Sigmoid colon (tissue), 7 donors: ENCODE data around the gene WWC1. TPM values are rescaled to one million over a fixed set of nuclear protein-coding genes. Genes with fewer than 3 reads are reported as not detected.

Source experiments
- DNase-seq: peaks from one replicate; pipeline ENCODE4 v3.0.0-alpha.2; 2019
- H3K27ac ChIP-seq, 4 donors: fragments of 200-600 bp; sonication (generic); one replicate each; pipeline ENCODE4 v1.5.1; 2016 to 2019; ENCODE audit warnings: mild to moderate bottlenecking in 1 of 4
- H3K27me3 ChIP-seq, 3 donors: fragments of 200-600 bp; sonication (generic); one replicate each; pipeline ENCODE4 v1.5.1; 2019; ENCODE audit warnings: mild to moderate bottlenecking in 1 of 3
- H3K36me3 ChIP-seq, 4 donors: fragments of 200-600 bp; sonication (generic); one replicate each; pipeline ENCODE4 v1.5.1; 2016 to 2019
- H3K4me1 ChIP-seq, 4 donors: fragments of 200-600 bp; sonication (generic); one replicate each; pipeline ENCODE4 v1.5.1; 2017 to 2019
- H3K4me3 ChIP-seq, 4 donors: fragments of 200-600 bp; sonication (generic); one replicate each; pipeline ENCODE4 v1.5.1; 2017 to 2019; ENCODE audit warnings: mild to moderate bottlenecking in 2 of 4, moderate library complexity in 1 of 4
- H3K9me3 ChIP-seq, 4 donors: fragments of 200-600 bp in 3 of 4; sonication (generic) in 3 of 4; one replicate each; pipeline versions ENCODE4 v1.5.1 to v1.6.1; 2013 to 2019
- EP300 ChIP-seq, 4 donors: sonication (generic); formaldehyde crosslinking; IDR thresholded peaks; one replicate each; pipeline ENCODE4 v1.6.1; 2017; ENCODE audit warnings: antibody characterized with exemption in 4 of 4
- POLR2A ChIP-seq, 2 donors: fragments of 450-650 bp; IDR thresholded peaks; one replicate each; pipeline ENCODE4 v1.6.1; 2016; ENCODE audit warnings: antibody characterized with exemption in 2 of 2, mild to moderate bottlenecking in 2 of 2, moderate library complexity in 2 of 2
- POLR2AphosphoS5 ChIP-seq, 4 donors: sonication (generic); formaldehyde crosslinking; IDR thresholded peaks; one replicate each; pipeline ENCODE4 v1.6.1; 2017; ENCODE audit warnings: antibody characterized with exemption in 4 of 4
- WGBS, 2 donors: extraction: QIAGEN DNeasy Blood & Tissue Kit; methylation state at CpG; one replicate each; pipeline ENCODE4 v1.1.7; 2013; 5-methylcytosine and 5-hydroxymethylcytosine counted together
- intact Hi-C: fragments of 100-400 bp; cut with DNase I; formaldehyde crosslinking; loops from one replicate; pipeline ENCODE4 v1.15.1; 2023
- polyA plus RNA-seq, 3 donors: library from polyadenylated mRNA; stranded (reverse); fragments of 200-250 nt; gene quantifications; one replicate each; pipeline ENCODE4 v1.2.3, GENCODE V29; 2013
- total RNA-seq, 4 donors: library from RNA; depleted of rRNA; stranded (reverse); fragments of >200 nt; gene quantifications; one replicate each; pipeline ENCODE4 v1.1.0, GENCODE V29; 2016
- TF ChIP-seq, protein P1 (sequence below), 4 experiments: fragments of 450-650 bp in 3 of 4; fragments of 200-600 bp in 1 of 4; IDR thresholded peaks; one replicate each; pipeline ENCODE4 v1.5.1; 2016 to 2019; ENCODE audit warnings: antibody characterized with exemption in 4 of 4, mild to moderate bottlenecking in 3 of 4, moderate library complexity in 2 of 4
- donor health status: healthy with polysubstance abuse.
- donor health status: Bipolar disorder and iron deficiency.
- donor health status: healthy.

The WWC1 gene
- total and polyA plus RNA-seq, 7 donors, result 0.27 to 15.4 (median 6.2) TPM; not detected in 1

DNA sequence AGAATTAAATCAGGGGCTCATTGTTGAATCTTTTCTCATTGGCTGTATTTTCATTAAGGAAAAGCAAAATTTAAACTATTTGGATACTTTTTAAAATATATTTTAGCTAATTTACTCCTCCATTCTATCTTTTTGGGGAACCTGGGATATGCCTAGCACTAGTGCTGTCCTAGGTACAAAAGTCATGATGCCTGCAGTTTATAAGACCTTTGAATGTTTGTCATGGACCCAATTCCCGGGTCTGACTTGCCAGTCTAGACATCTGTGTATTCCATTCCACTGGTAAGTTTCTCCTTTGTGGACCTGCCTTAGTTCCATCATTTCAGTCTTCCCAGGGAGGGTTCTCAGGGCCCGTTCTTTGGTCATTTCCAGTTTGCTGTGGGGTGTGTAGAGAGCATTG is 63.0 kb downstream of the WWC1 start:
- TF ChIP-seq EP300 (IDR thresholded peaks at IDR 0.05) (no peak), POLR2A (IDR thresholded peaks at IDR 0.05) (no peak), POLR2AphosphoS5 (IDR thresholded peaks at IDR 0.05) (no peak)
- TF ChIP-seq, protein P1, sequence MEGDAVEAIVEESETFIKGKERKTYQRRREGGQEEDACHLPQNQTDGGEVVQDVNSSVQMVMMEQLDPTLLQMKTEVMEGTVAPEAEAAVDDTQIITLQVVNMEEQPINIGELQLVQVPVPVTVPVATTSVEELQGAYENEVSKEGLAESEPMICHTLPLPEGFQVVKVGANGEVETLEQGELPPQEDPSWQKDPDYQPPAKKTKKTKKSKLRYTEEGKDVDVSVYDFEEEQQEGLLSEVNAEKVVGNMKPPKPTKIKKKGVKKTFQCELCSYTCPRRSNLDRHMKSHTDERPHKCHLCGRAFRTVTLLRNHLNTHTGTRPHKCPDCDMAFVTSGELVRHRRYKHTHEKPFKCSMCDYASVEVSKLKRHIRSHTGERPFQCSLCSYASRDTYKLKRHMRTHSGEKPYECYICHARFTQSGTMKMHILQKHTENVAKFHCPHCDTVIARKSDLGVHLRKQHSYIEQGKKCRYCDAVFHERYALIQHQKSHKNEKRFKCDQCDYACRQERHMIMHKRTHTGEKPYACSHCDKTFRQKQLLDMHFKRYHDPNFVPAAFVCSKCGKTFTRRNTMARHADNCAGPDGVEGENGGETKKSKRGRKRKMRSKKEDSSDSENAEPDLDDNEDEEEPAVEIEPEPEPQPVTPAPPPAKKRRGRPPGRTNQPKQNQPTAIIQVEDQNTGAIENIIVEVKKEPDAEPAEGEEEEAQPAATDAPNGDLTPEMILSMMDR (IDR thresholded peaks at IDR 0.05), result no peak
- Histone ChIP-seq H3K36me3 (no peaks in the 10 kb centered on the region), H3K4me3 (no peak overlapping the region), H3K27ac (no peak overlapping the region), H3K4me1 (no peaks in the 10 kb centered on the region), H3K27me3 (no peaks in the 10 kb centered on the region), H3K9me3 (no peaks in the 10 kb centered on the region)
- 87 to 88% methylated on average over 2 of the region's 2 CpGs for WGBS, 2 donors
- DNase-seq, result no peak
- intact Hi-C loops, result no loop called here

DNA sequence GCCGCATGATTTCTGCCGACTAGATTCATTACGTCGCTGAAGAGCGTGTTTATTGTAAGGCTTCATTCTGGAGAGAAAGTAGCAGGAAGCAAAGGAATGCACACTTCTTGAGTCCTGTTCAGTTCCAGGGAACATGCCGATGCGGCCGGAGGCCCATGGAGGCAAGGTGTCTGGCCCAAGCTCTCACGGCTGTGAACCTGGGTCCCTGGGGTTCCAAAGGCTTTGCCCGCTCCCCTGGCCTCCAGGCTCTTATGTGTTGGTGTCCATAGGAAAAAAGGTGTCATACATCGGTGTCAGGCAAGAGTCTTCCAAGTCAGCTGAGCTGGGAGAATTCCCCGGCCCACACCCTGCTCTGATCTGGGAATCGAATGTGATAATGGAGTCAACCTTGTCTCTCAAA is 64.7 kb downstream of the WWC1 start:
- Histone ChIP-seq H3K27ac (no peak overlapping the region), H3K4me1 (no peaks in the 10 kb centered on the region), H3K4me3 (no peak overlapping the region), H3K36me3 (no peaks in the 10 kb centered on the region), H3K9me3 (no peaks in the 10 kb centered on the region), H3K27me3 (no peaks in the 10 kb centered on the region)
- TF ChIP-seq, protein P1 (IDR thresholded peaks at IDR 0.05), result no peak
- no peak for TF ChIP-seq POLR2A (IDR thresholded peaks at IDR 0.05)
- TF ChIP-seq EP300 (IDR thresholded peaks at IDR 0.05), result no peak
- no peak for TF ChIP-seq POLR2AphosphoS5 (IDR thresholded peaks at IDR 0.05)
- peak; percentile 40 for DNase-seq
- intact Hi-C loops, result no loop called here
- WGBS, 2 donors, result 92 to 95% methylated on average over 13 of the region's 13 CpGs

DNA sequence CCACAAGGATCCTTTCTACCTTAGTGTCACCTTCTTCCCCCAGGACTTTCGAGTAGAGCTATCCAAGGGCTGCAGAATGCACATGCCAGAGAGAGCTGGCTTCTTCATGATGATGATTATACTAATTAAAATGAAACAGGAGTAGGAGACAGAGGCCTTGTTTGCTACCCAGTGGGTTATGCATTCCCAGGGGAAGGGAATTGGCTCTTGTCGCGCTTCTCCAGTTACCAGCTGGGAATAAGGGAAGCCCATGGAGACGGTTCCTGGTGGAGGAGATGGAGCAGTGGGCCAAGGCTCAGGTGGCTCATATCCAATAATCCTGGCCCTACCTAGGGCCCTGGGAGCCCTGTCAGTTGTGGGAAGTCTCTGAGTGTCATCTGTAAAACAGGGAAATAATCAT is 65.1 kb downstream of the WWC1 start:
- Histone ChIP-seq H3K4me3 (no peak overlapping the region), H3K27me3 (no peaks in the 10 kb centered on the region), H3K36me3 (no peaks in the 10 kb centered on the region), H3K9me3 (no peaks in the 10 kb centered on the region), H3K4me1 (no peaks in the 10 kb centered on the region), H3K27ac (no peak overlapping the region)
- TF ChIP-seq EP300 (IDR thresholded peaks at IDR 0.05) (no peak), POLR2AphosphoS5 (IDR thresholded peaks at IDR 0.05) (no peak), POLR2A (IDR thresholded peaks at IDR 0.05) (no peak)
- TF ChIP-seq, protein P1 (IDR thresholded peaks at IDR 0.05), result no peak
- whole genome bisulfite sequencing, 2 donors, result 94 to 95% methylated on average over 4 of the region's 4 CpGs
- intact Hi-C loops, result no loop called here
- peak; percentile 14 for DNase-seq

GRCh38 chr5:168357876-168358275 is 66.4 kb downstream of the WWC1 start:
- H3K27ac ChIP-seq, result no peak overlapping the region
- H3K27me3 ChIP-seq, result no peaks in the 10 kb centered on the region
- 85 to 92% methylated on average over 3 of the region's 3 CpGs for WGBS, 2 donors
- H3K9me3 ChIP-seq, result no peaks in the 10 kb centered on the region
- TF ChIP-seq POLR2A (IDR thresholded peaks at IDR 0.05), result no peak
- TF ChIP-seq EP300 (IDR thresholded peaks at IDR 0.05), result no peak
- TF ChIP-seq, protein P1 (IDR thresholded peaks at IDR 0.05), result no peak
- TF ChIP-seq POLR2AphosphoS5 (IDR thresholded peaks at IDR 0.05), result no peak
- intact Hi-C loops, result no loop called here
- H3K4me3 ChIP-seq, result no peak overlapping the region
- no peaks in the 10 kb centered on the region for H3K36me3 ChIP-seq
- H3K4me1 ChIP-seq, result no peaks in the 10 kb centered on the region
- DNase-seq, result peak; percentile 41

DNA sequence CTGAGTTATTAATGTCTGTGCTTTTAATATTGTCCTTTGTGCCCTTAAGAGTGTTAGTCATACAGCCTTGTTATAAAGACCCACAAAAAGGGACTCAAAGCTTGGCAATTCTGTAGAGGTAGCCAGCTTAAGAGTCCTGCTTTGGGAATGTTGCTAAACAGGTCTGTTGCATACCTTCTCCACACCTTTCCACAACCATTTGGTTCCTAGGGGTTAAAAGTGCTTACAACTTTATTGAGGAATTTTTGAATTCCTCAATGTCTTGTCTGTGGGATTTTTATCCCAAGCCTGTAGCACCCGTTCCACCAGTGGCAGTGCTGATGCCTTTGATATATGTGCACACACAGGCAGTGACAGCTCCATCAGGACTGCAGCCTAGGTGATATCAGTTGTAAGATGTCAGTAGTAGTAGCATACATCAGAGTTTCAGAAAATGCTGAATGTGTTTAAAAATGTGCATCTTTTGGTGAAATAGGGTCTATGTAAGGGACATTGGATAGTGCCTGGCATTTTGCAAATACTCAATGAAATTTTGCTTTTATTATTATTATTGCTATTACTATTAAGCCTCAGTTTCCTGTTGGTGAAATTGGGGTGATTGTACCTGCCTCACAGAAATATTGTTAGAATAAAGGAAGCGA is 68.5 kb downstream of the WWC1 start:
- Histone ChIP-seq H3K36me3 (no peaks in the 10 kb centered on the region), H3K27ac (no peak overlapping the region), H3K4me1 (no peaks in the 10 kb centered on the region), H3K9me3 (no peaks in the 10 kb centered on the region), H3K4me3 (no peak overlapping the region), H3K27me3 (no peaks in the 10 kb centered on the region)
- intact Hi-C loops, result no loop called here
- TF ChIP-seq EP300 (IDR thresholded peaks at IDR 0.05) (no peak), POLR2AphosphoS5 (IDR thresholded peaks at IDR 0.05) (no peak), POLR2A (IDR thresholded peaks at IDR 0.05) (no peak)
- TF ChIP-seq, protein P1 (IDR thresholded peaks at IDR 0.05), result no peak
- 87% methylated on average over 2 of the region's 2 CpGs for WGBS, 2 donors
- no peak for DNase-seq
